ENCODE results near the gene VPS35L.

Gene VPS35L

GRCh38 chr16:19599968-19600716 is 44.6 kb downstream of the VPS35L start:
- DNase-seq: no peak

GRCh38 chr16:19601083-19601976 is 45.8 kb downstream of the VPS35L start:
- DNase-seq: no peak

GRCh38 chr16:19604911-19605310 is 49.4 kb downstream of the VPS35L start:
- no peak for DNase-seq

- DNase-seq: no peak
Measured at GRCh38 chr16:19605701-19606100, 50.2 kb downstream of the VPS35L start.

GRCh38 chr16:19607616-19608280 is 52.2 kb downstream of the VPS35L start:
- DNase-seq: no peak

GRCh38 chr16:19609359-19609758 is 53.9 kb downstream of the VPS35L start:
- no peak for DNase-seq

- no peak for DNase-seq
Measured at GRCh38 chr16:19610200-19610599, 54.7 kb downstream of the VPS35L start.

- no peak for DNase-seq
Measured at GRCh38 chr16:19613834-19614233, 58.3 kb downstream of the VPS35L start.

- no peak for DNase-seq
Measured at GRCh38 chr16:19616241-19616640, 60.7 kb downstream of the VPS35L start.

GRCh38 chr16:19618876-19619275 is 63.4 kb downstream of the VPS35L start:
- no peak for DNase-seq

- no peak for DNase-seq
Measured at GRCh38 chr16:19621445-19621844, 65.9 kb downstream of the VPS35L start.

- DNase-seq: no peak
Measured at GRCh38 chr16:19625039-19625438, 69.5 kb downstream of the VPS35L start.

GRCh38 chr16:19636436-19637267 is 81.1 kb downstream of the VPS35L start:
- DNase-seq: no peak

- no peak for DNase-seq
Measured at GRCh38 chr16:19639986-19640421, 84.5 kb downstream of the VPS35L start.

- no peak for DNase-seq
Measured at GRCh38 chr16:19642501-19642900, 87.0 kb downstream of the VPS35L start.

- no peak for DNase-seq
Measured at GRCh38 chr16:19644877-19645276, 89.4 kb downstream of the VPS35L start.

- DNase-seq: no peak
Measured at GRCh38 chr16:19645557-19645981, 90.1 kb downstream of the VPS35L start.

GRCh38 chr16:19649980-19650379 is 94.5 kb downstream of the VPS35L start:
- DNase-seq: no peak

GRCh38 chr16:19654147-19654546 is 98.6 kb downstream of the VPS35L start:
- DNase-seq: no peak

- no peak for DNase-seq
Measured at GRCh38 chr16:19655242-19655777, 99.8 kb downstream of the VPS35L start.

GRCh38 chr16:19657831-19658230 is 102.3 kb downstream of the VPS35L start:
- DNase-seq: no peak

GRCh38 chr16:19659554-19659953 is 104.1 kb downstream of the VPS35L start:
- no peak for DNase-seq

Measured in cortex of kidney (tissue), 1 donor.